Esophagus squamous epithelium (tissue), 5 donors: Measurements from ENCODE around the gene FBXO47. TPM values are rescaled to one million over a fixed set of nuclear protein-coding genes. Genes with fewer than 3 reads are reported as not detected.

ENCODE experiments used
- DNase-seq: peaks from one replicate; lab custom pipeline; 2025; lab: John Stamatoyannopoulos, UW
- H3K27ac ChIP-seq, 4 donors: fragments of 200-600 bp; sonication (generic); one replicate each; pipeline ENCODE4 v1.5.1; 2016 to 2019; ENCODE audit warnings: mild to moderate bottlenecking in 1 of 4
- H3K27me3 ChIP-seq, 4 donors: fragments of 200-600 bp; sonication (generic); 1 replicate in 3 of 4; 2 replicates in 1 of 4; pipeline versions ENCODE4 v1.5.1 to v1.6.0; 2017 to 2021; ENCODE audit warnings: antibody characterized with exemption in 1 of 4
- H3K36me3 ChIP-seq, 3 donors: fragments of 200-600 bp; sonication (generic); one replicate each; pipeline ENCODE4 v1.5.1; 2016 to 2019
- H3K4me1 ChIP-seq, 3 donors: fragments of 200-600 bp; sonication (generic); one replicate each; pipeline ENCODE4 v1.5.1; 2017 to 2019
- H3K4me3 ChIP-seq, 4 donors: fragments of 200-600 bp; sonication (generic); 1 replicate in 3 of 4; 2 replicates in 1 of 4; pipeline ENCODE4 v1.5.1; 2016 to 2019; ENCODE audit warnings: mild to moderate bottlenecking in 2 of 4, moderate library complexity in 1 of 4
- H3K9me3 ChIP-seq, 3 donors: fragments of 200-600 bp; sonication (generic); one replicate each; pipeline ENCODE4 v1.5.1; 2016 to 2019
- CTCF ChIP-seq, 6 experiments: fragments of 450-650 bp in 4 of 6; fragments of 200-600 bp in 2 of 6; sonication (generic) in 2 of 6; IDR thresholded peaks; one replicate each; pipeline ENCODE4 v1.5.1; 2016 to 2019; ENCODE audit warnings: antibody characterized with exemption in 6 of 6, mild to moderate bottlenecking in 4 of 6, moderate library complexity in 4 of 6
- POLR2A ChIP-seq, 4 donors: fragments of 450-650 bp; IDR thresholded peaks; one replicate each; pipeline ENCODE4 v1.6.1; 2017; ENCODE audit warnings: antibody characterized with exemption in 4 of 4, mild to moderate bottlenecking in 4 of 4, moderate library complexity in 3 of 4
- WGBS, 2 donors: methylation state at CpG; one replicate each; pipeline ENCODE4 v1.1.5; 2018; 5-methylcytosine and 5-hydroxymethylcytosine counted together
- intact Hi-C: fragments of 100-400 bp; cut with DNase I; formaldehyde crosslinking; loops from one replicate; pipeline ENCODE4 v1.15.0; 2022
- total RNA-seq, 4 donors: library from RNA; depleted of rRNA; stranded (reverse); fragments of >200 nt; gene quantifications; one replicate each; pipeline ENCODE4 v1.1.0, GENCODE V29; 2016
- donor health status: DM: yes; HTN: yes; CAD: no.

The FBXO47 gene
- total RNA-seq, 4 donors from 2014 or later: not detected

GRCh38 chr17:38898291-38898679 lies 68.9 kb downstream of the FBXO47 start:
- H3K27ac ChIP-seq: peak overlapping the region; percentile 38 to 78 (median 70)
- H3K36me3 ChIP-seq: peaks cover 11 to 99% (median 17%) of the 10 kb centered on the region in 3 donors
- DNase-seq: no peak
- no peaks in the 10 kb centered on the region for H3K9me3 ChIP-seq
- WGBS, 2 donors: 62 to 70% methylated on average over 3 to 7 of the region's 9 CpGs
- H3K4me1 ChIP-seq: peaks cover 41 to 86% (median 62%) of the 10 kb centered on the region in 3 donors
- H3K4me3 ChIP-seq: no peak overlapping the region
- intact Hi-C loops: no loop called here
- no peaks in the 10 kb centered on the region for H3K27me3 ChIP-seq
- TF ChIP-seq POLR2A (IDR thresholded peaks at IDR 0.05) (no peak), CTCF (IDR thresholded peaks at IDR 0.05) (no peak)

- no peak for DNase-seq
- H3K4me1 ChIP-seq: peaks cover 46 to 88% (median 67%) of the 10 kb centered on the region in 3 donors
- peaks cover 16 to 99% (median 17%) of the 10 kb centered on the region in 3 donors for H3K36me3 ChIP-seq
- H3K9me3 ChIP-seq: no peaks in the 10 kb centered on the region
- 57 to 73% methylated on average over 10 to 11 of the region's 12 CpGs for WGBS, 2 donors
- no peaks in the 10 kb centered on the region for H3K27me3 ChIP-seq
- H3K4me3 ChIP-seq: no peak overlapping the region
- peak in 1 of 6 experiments; percentile 2 for TF ChIP-seq CTCF (IDR thresholded peaks at IDR 0.05)
- TF ChIP-seq POLR2A (IDR thresholded peaks at IDR 0.05): no peak
- intact Hi-C loops: no loop called here
- peak overlapping the region; percentile 42 to 78 (median 70) for H3K27ac ChIP-seq
Measured at GRCh38 chr17:38897671-38898290, 69.4 kb downstream of the FBXO47 start.

GRCh38 chr17:38897176-38897575 lies 70.0 kb downstream of the FBXO47 start:
- no peak overlapping the region for H3K4me3 ChIP-seq
- H3K9me3 ChIP-seq: no peaks in the 10 kb centered on the region
- no peak for DNase-seq
- peaks cover 50 to 94% (median 73%) of the 10 kb centered on the region in 3 donors for H3K4me1 ChIP-seq
- H3K36me3 ChIP-seq: peaks cover 17 to 99% (median 22%) of the 10 kb centered on the region in 3 donors
- intact Hi-C loops: no loop called here
- H3K27me3 ChIP-seq: no peaks in the 10 kb centered on the region
- WGBS, 2 donors: 40 to 66% methylated on average over 1 to 5 of the region's 6 CpGs
- H3K27ac ChIP-seq: peak overlapping the region; percentile 42 to 78 (median 70)
- no peak for TF ChIP-seq CTCF (IDR thresholded peaks at IDR 0.05)
- no peak for TF ChIP-seq POLR2A (IDR thresholded peaks at IDR 0.05)

- Histone ChIP-seq H3K9me3 (no peaks in the 10 kb centered on the region), H3K27ac (peak overlapping the region; percentile 24 to 78 (median 70)), H3K27me3 (no peaks in the 10 kb centered on the region), H3K4me1 (peaks cover 50 to 93% (median 73%) of the 10 kb centered on the region in 3 donors), H3K4me3 (no peak overlapping the region), H3K36me3 (peaks cover 18 to 99% (median 24%) of the 10 kb centered on the region in 3 donors)
- intact Hi-C loops: no loop called here
- WGBS, 2 donors: 80 to 82% methylated on average over 4 to 10 of the region's 13 CpGs
- TF ChIP-seq POLR2A (IDR thresholded peaks at IDR 0.05) (no peak), CTCF (IDR thresholded peaks at IDR 0.05) (no peak)
- no peak for DNase-seq
Measured at GRCh38 chr17:38896346-38896954, 70.8 kb downstream of the FBXO47 start.

- intact Hi-C loops: no loop called here
- DNase-seq: no peak
- TF ChIP-seq POLR2A (IDR thresholded peaks at IDR 0.05) (no peak), CTCF (IDR thresholded peaks at IDR 0.05) (no peak)
- Histone ChIP-seq H3K9me3 (no peaks in the 10 kb centered on the region), H3K4me3 (no peak overlapping the region), H3K27ac (peak overlapping the region; percentile 11 to 73 (median 66)), H3K27me3 (no peaks in the 10 kb centered on the region), H3K36me3 (peaks cover 16 to 100% (median 27%) of the 10 kb centered on the region in 3 donors), H3K4me1 (peaks cover 40 to 89% (median 56%) of the 10 kb centered on the region in 3 donors)
- 62 to 68% methylated on average over 7 of the region's 7 CpGs for WGBS, 2 donors
Measured at GRCh38 chr17:38894276-38894675, 72.9 kb downstream of the FBXO47 start.
